NCI-H128 (cell line): ENCODE measurements around the gene TMEM43.

Experiments
- DNase-seq: peaks from one replicate; lab custom pipeline; 2025; ENCODE audit not compliant: unreplicated experiment; lab: John Stamatoyannopoulos, UW

TMEM43 gene

DNA sequence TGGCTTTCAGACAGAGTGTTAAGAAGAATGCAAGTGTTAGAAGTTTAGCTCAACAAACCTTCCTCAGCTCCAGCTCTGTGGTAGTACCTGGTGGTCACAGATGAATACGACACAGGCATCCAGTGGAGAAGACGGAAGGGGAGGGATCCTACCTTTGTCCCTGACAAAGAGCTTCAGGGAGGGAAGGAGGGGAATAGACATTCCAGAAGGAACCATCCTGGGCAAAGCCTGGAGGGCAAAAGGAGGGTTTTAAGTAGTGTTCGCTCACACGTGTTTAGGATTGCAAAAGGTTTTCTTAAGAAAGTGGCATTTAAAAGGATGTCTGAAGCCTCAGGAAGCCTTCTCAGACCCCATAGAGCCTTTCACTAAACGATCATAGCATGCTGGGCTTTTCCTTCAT, 3.0 kb upstream of the TMEM43 start:
- DNase-seq: no peak

DNA sequence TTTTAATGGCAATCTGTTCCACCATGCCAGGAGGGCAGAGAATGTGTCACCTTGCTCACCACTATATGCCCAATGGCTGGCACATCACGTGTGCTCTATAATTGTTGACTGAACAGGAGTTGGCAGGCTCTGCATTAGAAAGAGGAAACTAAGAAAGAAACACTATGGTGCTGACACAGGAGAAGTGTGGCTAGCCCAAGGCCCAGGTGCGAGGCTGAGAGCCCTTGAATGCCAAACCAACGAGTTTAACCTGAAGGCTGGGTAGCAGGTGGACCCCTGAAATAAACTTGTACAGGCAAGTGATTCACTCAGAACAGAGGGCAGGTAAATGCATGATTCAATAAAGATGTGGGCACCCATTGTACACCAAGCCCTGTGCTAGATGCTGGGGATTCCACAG, 2.6 kb upstream of the TMEM43 start:
- no peak for DNase-seq

DNA sequence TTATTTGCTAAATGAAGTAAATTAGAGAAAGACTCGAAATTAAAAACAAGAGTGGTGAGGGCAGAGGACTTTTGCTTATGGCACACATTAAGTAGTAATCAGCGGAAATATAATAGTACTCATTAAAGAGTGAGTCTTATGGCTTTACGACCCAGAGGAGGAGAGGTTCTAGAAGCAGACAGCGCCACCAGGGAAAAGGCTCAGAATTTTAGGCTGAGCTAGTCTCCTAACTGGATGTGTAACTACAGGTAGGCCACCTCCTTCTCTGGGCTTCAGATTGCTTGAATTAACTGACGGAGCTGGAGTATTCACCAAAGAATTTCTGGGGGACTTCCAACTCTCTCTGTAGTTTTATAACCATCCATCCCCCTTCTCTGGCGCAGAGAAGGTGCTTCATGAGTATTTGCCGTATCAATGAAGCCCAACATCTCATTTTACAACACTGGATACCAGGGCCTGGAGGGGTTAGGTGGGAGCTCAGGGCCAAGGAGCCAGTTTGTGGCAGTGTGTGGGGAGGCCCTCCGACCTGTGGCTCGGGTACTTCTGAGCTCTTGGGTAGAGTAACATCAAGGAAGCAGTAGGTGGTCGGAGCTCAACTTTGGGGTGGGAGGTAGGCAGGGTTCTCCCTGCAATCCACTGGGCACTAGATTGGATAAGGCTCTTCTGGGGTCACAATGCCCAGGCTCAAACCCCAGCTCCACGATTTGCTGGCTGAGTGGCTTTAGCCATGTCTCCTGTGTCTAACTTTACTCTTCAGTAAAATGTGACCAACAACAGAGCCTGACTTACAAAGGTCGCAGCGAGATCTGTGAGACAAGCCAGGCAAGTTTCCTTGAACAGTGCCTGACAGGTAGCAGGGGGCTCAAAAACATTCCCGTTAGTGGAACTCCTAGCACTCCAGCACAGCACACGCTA, 1.3 kb upstream of the TMEM43 start:
- no peak for DNase-seq

DNA sequence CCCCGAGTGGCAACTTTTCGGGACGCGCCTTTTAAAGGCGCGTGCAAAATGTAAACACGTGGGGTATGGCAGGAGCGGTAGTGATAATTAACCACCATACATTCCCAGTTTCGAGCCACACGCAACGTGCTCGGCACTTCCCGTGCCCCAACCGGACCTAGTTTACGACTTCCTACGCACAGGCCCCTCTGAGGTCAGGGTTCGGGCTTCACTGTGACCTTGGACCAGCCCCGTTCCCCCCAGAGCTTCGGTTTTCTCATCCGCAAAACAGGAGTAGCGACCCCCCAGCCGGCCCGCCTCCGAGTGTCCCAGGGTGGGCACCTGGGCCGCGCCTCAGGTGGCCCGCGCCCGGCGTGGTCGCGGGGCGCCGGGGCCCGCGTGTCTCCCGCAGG, 633 bp upstream of the TMEM43 start:
- DNase-seq: no peak

DNA sequence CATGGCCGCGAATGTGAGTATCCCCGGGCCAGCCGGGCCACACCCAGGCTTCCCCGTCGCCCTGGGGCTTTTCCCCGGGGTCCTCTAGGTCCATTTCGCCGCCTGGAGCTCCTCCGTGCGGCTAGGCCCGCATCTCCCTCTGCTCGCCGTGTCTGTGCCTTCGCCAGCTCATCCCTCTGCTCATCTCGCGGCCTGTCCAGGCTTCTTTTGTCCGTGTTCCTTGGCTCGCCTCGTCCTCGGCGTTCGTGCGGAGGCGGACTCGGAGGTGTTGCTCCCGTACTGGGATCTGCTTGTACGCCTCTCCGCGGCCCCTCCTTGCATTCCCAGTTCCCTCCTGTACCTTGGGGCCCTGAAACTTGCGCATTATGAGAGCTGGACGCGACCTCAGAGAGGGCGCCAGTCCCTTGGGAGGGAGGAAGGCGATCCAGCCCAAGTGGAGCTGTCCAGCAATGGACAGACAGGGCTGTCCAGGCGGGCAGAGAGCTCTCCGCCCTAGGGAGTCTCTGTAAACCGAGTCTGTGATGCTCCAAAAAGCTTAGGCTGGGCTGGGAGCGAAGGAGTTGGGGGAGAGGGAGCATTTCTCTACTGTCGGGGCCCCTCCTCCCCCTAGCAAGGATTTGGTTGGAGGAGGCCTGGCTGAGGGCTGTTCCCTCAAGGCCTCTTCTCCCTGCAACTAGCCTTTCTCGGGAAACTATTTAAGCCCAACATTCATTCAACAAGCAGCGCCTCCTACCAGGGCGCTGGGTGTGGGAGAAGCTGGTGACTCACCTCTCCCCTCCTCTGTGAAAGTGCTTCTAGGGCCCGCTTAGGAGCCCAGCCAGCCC, 553 bp downstream of the TMEM43 start:
- no peak for DNase-seq

DNA sequence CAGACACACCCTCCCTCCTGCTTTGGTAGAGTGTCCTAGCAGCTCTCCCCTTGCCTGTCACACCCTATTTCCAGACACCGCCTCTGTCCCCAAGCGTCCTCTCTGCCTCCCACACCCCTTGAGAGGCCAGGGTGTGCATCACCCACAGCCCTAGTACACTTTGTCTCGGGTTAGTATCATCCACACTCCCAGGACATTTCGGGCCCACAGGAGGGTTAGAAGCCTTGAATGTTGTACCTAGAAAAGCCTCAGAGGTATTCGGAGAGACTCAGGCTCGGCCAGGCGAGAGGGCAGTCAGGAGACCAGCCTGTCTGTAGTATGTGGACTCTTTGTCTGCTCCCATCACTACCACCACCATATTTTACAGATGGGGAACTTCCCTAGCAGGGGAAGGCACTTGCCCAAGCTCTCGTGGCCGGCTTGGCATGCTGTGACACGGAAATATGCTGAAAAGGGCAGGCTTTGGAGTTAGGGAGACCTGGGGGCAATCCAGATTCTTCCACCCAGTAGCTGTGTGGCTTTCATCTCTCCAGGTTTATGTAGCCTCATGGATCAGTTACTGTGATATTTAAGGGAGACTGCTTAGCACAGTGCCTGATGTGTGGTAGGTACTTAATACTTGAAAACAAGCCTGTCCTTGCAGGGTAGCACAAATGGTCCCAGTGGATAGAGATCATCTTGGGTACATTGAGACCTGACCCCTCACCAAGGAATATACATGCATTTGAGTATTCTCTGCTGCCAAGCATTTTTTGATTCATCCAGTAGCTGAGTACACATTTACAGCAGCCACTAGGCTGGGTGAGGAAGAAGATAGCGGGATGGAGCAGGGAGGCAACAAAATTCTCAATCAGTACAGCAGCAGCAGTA, 1.4 kb downstream of the TMEM43 start:
- DNase-seq: no peak

DNA sequence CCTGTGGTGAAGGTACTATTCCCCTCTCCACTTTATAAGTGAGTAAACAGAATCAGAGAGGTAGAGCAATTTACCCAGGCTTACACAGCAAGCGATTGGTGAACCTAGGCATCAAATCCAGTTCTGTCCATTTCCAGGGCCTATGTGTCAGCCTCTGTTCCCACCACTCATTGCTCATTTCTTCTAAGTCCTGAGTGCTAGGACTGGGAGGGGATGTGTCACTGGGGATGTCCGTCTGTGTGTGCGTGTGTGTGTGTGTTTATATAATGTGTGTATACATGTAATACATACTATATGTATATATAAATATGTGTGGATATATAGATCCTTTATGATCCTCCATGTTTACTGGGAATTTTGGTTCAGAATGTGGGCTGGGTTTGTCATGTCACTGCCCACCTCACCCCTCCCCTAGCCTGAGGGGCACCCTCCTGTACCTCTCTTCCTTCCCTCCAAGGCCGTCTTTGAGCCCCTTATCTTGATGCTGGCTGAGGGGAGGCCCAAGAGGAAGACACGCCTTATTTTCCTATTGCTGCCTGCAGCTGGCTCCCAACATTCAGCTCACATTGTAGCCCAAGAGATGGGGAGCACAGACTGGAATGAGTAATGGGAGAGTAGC, 2.1 kb downstream of the TMEM43 start:
- no peak for DNase-seq

DNA sequence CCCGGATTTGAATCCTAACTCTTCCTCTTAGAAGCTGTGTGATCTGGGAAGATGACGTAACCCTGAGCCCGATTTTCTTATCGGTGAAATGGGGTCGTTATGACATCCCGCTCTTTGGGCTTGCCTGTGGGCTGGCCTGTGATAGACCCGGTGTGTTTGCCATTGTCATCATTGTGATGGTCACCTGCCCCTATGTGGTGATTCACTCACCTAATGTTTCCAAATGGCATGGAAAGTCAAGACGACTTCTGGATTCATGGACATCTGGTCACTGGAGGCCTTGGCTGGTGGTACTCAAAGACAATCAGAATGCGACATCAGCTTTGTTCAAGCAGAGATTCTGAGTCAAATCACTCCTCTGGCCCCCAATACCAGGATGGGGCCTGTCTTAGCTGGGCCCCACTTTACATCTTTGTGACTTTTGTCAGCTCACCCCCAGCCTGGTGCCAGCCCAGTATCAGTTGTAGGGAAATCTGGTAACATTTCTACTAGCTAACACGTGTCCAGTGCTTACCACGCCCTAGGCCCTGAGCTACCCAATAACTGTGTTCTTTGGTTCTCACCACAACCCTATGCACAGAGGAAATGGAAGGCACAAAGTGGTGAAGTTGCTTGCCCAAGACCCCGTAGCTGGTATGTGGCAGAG, 2.8 kb downstream of the TMEM43 start:
- DNase-seq: no peak

DNA sequence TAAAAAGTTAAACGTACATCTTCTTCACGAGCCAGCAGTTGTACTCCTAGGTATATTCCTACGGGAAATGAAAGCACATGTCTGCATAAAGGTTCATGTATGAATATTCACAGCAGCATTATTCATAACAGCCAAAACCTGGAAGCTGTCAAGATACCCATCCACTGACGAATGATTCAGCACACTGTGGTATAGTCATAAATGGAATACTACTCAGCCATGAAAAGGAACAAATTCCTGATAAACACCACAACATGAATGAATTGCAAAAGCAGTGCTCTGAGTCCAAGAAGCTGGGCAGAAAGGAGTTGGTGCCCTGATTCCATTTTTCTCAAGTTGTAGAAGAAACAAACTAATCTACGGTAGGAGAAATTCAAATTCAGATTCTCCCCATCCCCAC, 3.9 kb downstream of the TMEM43 start:
- DNase-seq: no peak

DNA sequence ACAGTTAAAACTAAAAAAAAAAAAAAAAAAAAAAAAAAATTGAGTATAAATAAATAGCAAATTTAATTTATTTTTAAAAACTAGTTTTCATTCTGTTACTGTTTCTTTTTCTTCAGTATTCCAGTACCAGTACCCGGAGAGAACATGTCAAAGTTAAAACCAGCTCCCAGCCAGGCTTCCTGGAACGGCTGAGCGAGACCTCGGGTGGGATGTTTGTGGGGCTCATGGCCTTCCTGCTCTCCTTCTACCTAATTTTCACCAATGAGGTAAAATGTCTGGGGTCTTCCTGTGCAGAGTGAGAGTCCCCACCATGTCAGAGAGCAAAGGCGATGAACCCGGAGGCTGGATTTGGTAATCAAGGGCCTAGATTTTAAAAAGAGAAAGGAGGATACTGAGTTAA, 4.4 kb downstream of the TMEM43 start:
- no peak for DNase-seq

DNA sequence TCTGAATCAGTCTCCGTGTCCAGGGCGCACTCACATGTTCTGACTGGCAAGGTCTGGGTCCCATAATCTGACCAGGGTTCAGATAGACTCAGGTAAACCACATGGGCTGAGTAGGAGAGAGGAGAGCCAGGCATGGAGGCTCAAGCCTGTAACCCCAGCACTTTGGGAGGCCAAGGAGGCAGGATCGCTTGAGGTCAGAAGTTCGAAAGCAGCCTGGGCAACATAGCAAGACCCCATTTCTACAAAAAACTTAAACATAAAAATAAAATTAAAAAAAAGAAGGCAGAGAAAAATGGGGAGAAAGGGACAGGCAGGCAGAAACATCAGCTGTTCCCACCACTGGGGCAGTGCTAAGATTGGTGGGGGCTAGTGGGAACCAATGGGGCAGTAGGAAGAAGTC, 5.4 kb downstream of the TMEM43 start:
- no peak for DNase-seq

DNA sequence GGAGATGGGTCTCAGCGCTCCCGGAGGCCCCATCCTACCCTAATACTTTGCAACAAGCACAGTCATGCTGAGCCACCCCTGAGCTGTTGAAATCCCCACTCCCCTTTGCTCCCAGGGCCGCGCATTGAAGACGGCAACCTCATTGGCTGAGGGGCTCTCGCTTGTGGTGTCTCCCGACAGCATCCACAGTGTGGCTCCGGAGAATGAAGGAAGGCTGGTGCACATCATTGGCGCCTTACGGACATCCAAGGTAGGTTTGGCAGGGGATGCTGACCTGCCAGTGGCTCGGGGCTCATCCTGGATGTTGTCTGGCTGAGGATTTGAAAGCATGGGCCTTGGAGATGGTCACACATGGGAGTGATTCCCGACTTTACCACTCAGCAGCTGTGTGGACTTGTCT, 5.9 kb downstream of the TMEM43 start:
- DNase-seq: no peak

DNA sequence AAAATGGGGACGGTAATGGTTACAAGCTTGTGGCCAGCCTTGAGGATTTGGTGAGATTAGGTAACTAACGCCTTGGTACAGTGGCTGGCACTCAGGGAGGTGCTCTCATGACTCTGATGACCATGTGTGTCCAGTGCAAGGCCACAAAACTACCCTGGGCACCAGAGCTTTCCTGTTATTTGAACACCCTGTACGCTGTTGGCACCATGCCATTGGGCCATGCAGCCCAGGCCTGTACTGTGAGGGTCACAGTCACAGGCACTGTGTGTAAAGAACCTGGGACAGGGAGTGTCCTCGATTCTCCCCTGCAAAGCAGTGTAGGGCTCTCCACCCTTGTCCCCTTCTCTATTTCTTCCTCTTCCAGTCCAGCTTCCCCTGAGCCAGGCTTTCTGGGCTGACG, 6.3 kb downstream of the TMEM43 start:
- DNase-seq: no peak

DNA sequence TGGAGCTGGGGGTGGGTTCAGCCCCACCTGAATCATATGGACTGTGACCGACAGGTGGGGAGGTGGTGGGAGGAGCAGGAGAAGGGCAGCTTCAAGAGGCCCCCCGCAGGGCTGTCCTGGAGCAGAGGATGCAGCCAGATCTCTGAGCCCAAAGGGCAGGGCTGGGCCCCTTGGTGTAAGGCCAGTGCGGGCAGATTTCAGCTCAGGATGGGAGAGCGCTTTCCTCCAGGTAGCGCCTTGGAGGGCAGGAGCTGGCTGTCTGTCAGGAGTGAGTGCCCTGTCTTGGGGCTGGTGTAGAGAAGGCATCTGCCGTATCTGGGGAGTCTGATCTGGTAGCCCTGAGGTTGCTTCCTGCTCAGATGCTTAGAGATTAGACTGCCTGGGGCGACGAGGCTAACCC, 7.3 kb downstream of the TMEM43 start:
- no peak for DNase-seq

DNA sequence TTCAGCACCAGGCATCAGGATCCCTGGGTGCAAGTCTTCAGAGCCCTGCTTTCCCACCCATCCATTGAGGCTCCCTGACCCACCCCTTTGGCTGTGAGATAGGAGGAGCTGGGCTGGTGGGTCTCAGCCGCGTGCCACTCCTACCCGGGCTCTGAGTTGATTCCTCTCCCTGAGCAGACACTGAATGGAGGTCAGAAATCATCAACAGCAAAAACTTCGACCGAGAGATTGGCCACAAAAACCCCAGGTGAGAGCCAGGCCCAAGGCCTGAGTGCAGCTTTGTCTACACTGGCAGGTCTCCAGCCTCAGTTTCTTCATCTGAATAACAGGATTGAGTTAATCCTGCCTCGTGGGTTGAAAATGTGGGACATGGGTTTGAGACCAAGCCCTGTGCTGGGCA, 7.8 kb downstream of the TMEM43 start:
- no peak for DNase-seq

DNA sequence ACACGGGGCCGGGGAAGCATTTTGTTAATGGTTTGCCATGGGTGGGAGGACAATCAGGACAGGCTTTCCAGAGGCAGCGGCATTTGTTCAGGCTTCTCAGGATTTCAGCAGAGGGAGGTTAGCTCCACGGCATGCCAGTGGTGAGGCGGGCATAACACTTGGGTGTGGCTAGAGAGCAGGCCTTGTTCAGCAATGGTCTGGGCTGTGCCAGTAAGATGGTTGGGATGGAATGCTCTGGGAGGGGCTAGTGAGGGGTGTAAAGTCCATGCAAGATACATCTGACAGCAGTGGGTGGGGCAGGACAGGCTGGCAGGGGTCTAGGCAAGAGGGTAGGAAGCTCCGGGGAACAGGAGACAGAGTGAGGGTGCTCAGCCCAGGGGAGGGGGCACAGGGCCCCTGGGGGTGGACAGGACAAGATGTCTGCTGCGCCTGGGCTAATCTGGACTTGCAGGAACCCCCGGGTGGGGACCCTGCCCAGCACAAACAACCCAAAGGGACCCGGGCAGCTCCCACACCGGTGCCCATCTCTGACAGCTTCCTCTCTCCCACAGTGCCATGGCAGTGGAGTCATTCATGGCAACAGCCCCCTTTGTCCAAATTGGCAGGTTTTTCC, 8.4 kb downstream of the TMEM43 start:
- DNase-seq: no peak

DNA sequence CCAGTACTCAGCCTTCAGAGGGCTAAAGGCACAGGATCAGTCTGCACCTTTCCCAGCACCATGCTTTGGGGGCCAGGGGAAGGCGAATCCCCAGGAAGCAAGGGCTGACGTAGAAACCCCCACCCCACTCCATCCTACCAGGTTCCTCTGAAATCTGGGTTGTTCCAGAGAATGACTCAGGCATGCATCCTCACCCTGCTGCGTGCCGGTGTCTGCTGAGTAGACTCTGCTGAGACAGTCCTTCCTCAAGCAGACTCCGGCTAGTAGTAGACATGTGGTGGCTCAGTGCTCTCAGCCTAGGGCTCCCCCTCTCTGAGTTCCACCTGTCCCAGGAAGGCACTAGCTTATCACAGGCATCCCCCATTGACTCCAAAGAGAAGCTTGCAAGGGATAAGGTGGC, 9.0 kb downstream of the TMEM43 start:
- no peak for DNase-seq

DNA sequence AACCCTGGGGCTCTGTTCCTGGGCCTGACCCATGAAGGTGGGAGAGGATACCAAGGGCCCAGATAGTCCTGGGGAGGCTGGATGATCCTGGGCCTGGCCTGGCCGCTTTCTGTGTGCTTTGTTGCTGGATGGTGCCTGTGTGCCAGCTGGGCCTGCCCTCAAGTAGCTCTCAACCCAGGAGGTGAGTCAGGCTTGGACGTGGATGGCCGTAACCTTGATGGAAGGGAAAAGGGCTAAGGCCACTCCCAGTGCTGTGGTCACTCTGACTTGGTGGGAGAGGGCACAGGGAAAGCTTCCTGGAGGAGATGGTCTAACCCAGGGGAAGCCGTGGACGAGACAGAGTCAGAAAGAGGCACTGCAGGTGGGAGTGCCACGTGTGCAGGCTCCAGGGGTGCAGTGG, 9.4 kb downstream of the TMEM43 start:
- no peak for DNase-seq

DNA sequence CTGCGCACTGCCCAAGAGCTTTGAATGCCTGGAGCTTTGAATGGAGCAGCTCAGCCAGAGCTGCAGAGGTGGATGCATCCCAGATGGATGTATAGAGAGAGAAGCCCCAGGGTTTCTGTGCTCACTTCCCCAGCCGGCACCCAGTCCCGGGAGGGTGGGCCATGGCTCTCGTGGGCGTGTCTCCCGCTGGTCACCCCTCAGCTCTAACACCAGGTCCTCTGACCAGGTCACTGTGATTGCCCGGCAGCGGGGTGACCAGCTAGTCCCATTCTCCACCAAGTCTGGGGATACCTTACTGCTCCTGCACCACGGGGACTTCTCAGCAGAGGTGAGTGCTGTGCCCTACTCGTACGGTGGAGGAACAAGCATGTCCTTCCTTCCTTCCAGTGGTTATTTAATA, 10.7 kb downstream of the TMEM43 start:
- no peak for DNase-seq

DNA sequence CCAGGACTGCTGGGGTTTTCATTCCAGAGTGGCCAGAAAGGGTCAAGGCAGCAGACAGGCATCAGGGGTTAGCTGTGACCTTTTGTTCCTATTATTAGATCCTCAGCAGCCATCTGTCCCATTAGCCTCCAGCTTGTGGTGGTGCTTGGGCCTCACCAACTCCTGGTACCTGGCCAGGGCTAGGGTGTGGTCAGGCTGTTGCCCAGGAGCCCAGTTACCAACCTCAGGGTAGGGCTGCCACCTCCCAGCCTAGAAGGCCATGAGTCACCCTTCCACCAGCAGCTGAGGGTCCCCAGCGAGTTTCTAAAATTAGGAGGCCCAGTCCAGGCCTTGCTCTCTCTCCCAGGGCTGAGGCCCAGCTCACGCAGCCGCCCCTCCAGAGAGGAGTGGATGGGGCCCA, 12.2 kb downstream of the TMEM43 start:
- DNase-seq: no peak
